ENCODE measurements around the gene PREX1. TPM values are rescaled to one million over a fixed set of nuclear protein-coding genes. Genes with fewer than 3 reads are reported as not detected.

PREX1 gene
- total RNA-seq, 1 donor from 2014 or later: 235 TPM

GRCh38 chr20:48739395-48740291 is 88.2 kb downstream of the PREX1 start:
- peaks cover 16% of the 10 kb centered on the region for H3K36me3 Mint-ChIP-seq (ENCODE audit: unreplicated experiment)
- H3K27me3 Mint-ChIP-seq (ENCODE audit: unreplicated experiment): peaks cover 25% of the 10 kb centered on the region
- H3K4me3 Mint-ChIP-seq (ENCODE audit: unreplicated experiment): no peak overlapping the region
- H3K9me3 Mint-ChIP-seq (ENCODE audit: unreplicated experiment): peaks cover 31% of the 10 kb centered on the region
- peaks cover 30% of the 10 kb centered on the region for H3K4me1 Mint-ChIP-seq (ENCODE audit: low read depth, unreplicated experiment)
- DNase-seq: no peak
- peak overlapping the region; percentile 84 for H3K27ac Mint-ChIP-seq (ENCODE audit: unreplicated experiment)
- TF ChIP-seq CTCF (IDR thresholded peaks at IDR 0.05; ENCODE audit: partially characterized antibody, unreplicated experiment): no peak

GRCh38 chr20:48738399-48739304 is 89.1 kb downstream of the PREX1 start:
- peak overlapping the region; percentile 84 for H3K27ac Mint-ChIP-seq (ENCODE audit: unreplicated experiment)
- peaks cover 30% of the 10 kb centered on the region for H3K4me1 Mint-ChIP-seq (ENCODE audit: low read depth, unreplicated experiment)

GRCh38 chr20:48738094-48738398 is 89.8 kb downstream of the PREX1 start:
- Mint-ChIP-seq H3K27me3 (ENCODE audit: unreplicated experiment) (peaks cover 22% of the 10 kb centered on the region), H3K4me1 (ENCODE audit: low read depth, unreplicated experiment) (peaks cover 31% of the 10 kb centered on the region), H3K4me3 (ENCODE audit: unreplicated experiment) (no peak overlapping the region), H3K36me3 (ENCODE audit: unreplicated experiment) (peaks cover 10% of the 10 kb centered on the region), H3K27ac (ENCODE audit: unreplicated experiment) (peak overlapping the region; percentile 84), H3K9me3 (ENCODE audit: unreplicated experiment) (peaks cover 30% of the 10 kb centered on the region)
- no peak for TF ChIP-seq CTCF (IDR thresholded peaks at IDR 0.05; ENCODE audit: partially characterized antibody, unreplicated experiment)
- no peak for DNase-seq

More at GRCh38 chr20:48738399-48739304, 89.1 kb downstream of the PREX1 start:
- peaks cover 30% of the 10 kb centered on the region for H3K9me3 Mint-ChIP-seq (ENCODE audit: unreplicated experiment)
- no peak for DNase-seq
- H3K4me3 Mint-ChIP-seq (ENCODE audit: unreplicated experiment): peak overlapping the region; percentile 60
- no peak for TF ChIP-seq CTCF (IDR thresholded peaks at IDR 0.05; ENCODE audit: partially characterized antibody, unreplicated experiment)
- H3K36me3 Mint-ChIP-seq (ENCODE audit: unreplicated experiment): peaks cover 16% of the 10 kb centered on the region
- H3K27me3 Mint-ChIP-seq (ENCODE audit: unreplicated experiment): peaks cover 23% of the 10 kb centered on the region

GRCh38 chr20:48737434-48738093 is 90.2 kb downstream of the PREX1 start:
- Mint-ChIP-seq H3K27me3 (ENCODE audit: unreplicated experiment) (peaks cover 22% of the 10 kb centered on the region), H3K27ac (ENCODE audit: unreplicated experiment) (peak overlapping the region; percentile 84), H3K4me1 (ENCODE audit: low read depth, unreplicated experiment) (peaks cover 32% of the 10 kb centered on the region), H3K4me3 (ENCODE audit: unreplicated experiment) (peak overlapping the region; percentile 25), H3K9me3 (ENCODE audit: unreplicated experiment) (peaks cover 30% of the 10 kb centered on the region), H3K36me3 (ENCODE audit: unreplicated experiment) (peaks cover 10% of the 10 kb centered on the region)
- DNase-seq: no peak
- no peak for TF ChIP-seq CTCF (IDR thresholded peaks at IDR 0.05; ENCODE audit: partially characterized antibody, unreplicated experiment)
